ENCODE data around the gene PCDH17.

PCDH17 gene

GRCh38 chr13:57637515-57637914, 6.0 kb downstream of the PCDH17 start:
- no peak for DNase-seq

GRCh38 chr13:57638186-57638890, 6.8 kb downstream of the PCDH17 start:
- DNase-seq: no peak

- DNase-seq: no peak
Measured at GRCh38 chr13:57640607-57641006, 9.1 kb downstream of the PCDH17 start.

GRCh38 chr13:57641051-57641450, 9.5 kb downstream of the PCDH17 start:
- no peak for DNase-seq

- no peak for DNase-seq
Measured at GRCh38 chr13:57644106-57644505, 12.6 kb downstream of the PCDH17 start.

- DNase-seq: peak; percentile 17
Measured at GRCh38 chr13:57653229-57653989, 21.9 kb downstream of the PCDH17 start.

- no peak for DNase-seq
Measured at GRCh38 chr13:57665481-57665880, 33.9 kb downstream of the PCDH17 start.

- no peak for DNase-seq
Measured at GRCh38 chr13:57666131-57666953, 34.8 kb downstream of the PCDH17 start.

GRCh38 chr13:57672168-57672567, 40.6 kb downstream of the PCDH17 start:
- no peak for DNase-seq

GRCh38 chr13:57673197-57673596, 41.7 kb downstream of the PCDH17 start:
- DNase-seq: peak; percentile 1

GRCh38 chr13:57675526-57675925, 44.0 kb downstream of the PCDH17 start:
- DNase-seq: no peak

- DNase-seq: no peak
Measured at GRCh38 chr13:57680609-57681008, 49.1 kb downstream of the PCDH17 start.

GRCh38 chr13:57682128-57682716, 50.7 kb downstream of the PCDH17 start:
- DNase-seq: no peak

GRCh38 chr13:57698851-57699250, 67.3 kb downstream of the PCDH17 start:
- DNase-seq: no peak

- no peak for DNase-seq
Measured at GRCh38 chr13:57704031-57704430, 72.5 kb downstream of the PCDH17 start.

GRCh38 chr13:57716295-57716694, 84.8 kb downstream of the PCDH17 start:
- DNase-seq: peak; percentile 41

- DNase-seq: no peak
Measured at GRCh38 chr13:57724486-57725272, 93.1 kb downstream of the PCDH17 start.

- DNase-seq: no peak
Measured at GRCh38 chr13:57725480-57725879, 93.9 kb downstream of the PCDH17 start.

- no peak for DNase-seq
Measured at GRCh38 chr13:57726981-57727380, 95.4 kb downstream of the PCDH17 start.

GRCh38 chr13:57734306-57734705, 102.8 kb downstream of the PCDH17 start:
- no peak for DNase-seq

- peak; percentile 1 for DNase-seq
Measured at GRCh38 chr13:57739089-57739488, 107.5 kb downstream of the PCDH17 start.

GRCh38 chr13:57739543-57740190, 108.1 kb downstream of the PCDH17 start:
- no peak for DNase-seq
